ENCODE measurements around the gene SIX2. TPM values are rescaled to one million over a fixed set of nuclear protein-coding genes. Genes with fewer than 3 reads are reported as not detected.
"Not testable (repeated sequence)": the region's sequence is repeated elsewhere in the genome, so short reads cannot be mapped to it uniquely, and the experiment has no call there.

SIX2 gene
- total RNA-seq, result 0.41 TPM

DNA sequence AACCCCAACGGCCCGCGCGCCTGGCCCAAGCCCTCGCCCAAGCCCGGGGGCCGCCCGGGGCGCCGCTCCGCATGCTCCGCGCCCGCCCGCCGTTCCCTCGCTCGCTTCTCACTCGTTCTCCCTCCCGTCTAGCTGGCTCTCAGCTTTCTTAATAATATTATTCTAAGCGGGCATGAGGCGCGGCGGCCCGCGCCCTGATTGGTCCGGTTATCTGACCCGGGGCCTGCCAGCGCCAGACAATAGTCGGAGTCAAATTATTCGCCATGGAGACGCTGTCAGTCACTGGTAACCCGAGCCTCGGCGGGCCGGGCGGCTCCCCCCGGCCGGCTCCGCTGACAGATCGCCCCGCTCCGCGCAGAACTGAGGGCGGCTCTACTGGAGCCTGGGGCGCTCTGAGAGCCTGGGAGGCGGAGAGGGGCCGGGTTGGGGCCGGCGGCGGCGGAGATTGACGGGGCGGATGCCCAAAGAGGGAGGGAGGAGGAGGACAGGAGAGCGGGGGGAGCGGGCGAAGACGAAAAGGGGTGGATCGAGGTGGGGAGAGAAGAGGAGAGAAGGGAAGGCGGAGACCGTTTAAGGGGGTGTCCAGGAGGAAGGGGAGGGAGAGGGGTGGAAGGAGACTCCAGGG lies at the start of gene SIX2:
Gene SIX2 (minus strand): TSS at position 150 of the 625 bp plus-strand sequence. CDS start 342 bp downstream, outside the sequence.
- DNase-seq (ENCODE audit: low spot score in 2 of 2) (peak; percentile 68 to 75), FAIRE-seq (no peak)

DNA sequence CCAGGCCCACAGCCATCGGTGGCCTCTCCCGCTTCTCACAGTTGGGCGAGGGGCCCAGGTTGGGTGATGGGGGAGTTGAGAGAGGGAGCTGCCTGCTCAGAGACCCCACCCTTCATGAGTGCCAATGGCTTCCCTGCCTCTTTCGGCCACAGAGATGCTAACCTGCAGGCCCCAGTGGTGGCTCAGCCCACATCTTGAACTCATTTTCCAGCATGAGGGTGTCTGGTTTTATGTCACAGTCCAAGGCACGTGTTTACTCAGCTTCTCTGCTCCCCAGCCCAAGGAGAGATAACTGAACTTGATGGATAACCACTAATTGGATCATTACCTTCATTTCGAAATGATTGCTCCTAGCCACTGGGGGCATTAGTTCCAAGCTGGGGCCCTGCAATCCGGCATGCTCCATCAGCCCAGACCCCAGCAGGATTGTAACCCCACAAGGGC lies 45.9 kb upstream of the SIX2 start:
- no peak for FAIRE-seq
- DNase-seq (ENCODE audit: low spot score in 2 of 2), result no peak

DNA sequence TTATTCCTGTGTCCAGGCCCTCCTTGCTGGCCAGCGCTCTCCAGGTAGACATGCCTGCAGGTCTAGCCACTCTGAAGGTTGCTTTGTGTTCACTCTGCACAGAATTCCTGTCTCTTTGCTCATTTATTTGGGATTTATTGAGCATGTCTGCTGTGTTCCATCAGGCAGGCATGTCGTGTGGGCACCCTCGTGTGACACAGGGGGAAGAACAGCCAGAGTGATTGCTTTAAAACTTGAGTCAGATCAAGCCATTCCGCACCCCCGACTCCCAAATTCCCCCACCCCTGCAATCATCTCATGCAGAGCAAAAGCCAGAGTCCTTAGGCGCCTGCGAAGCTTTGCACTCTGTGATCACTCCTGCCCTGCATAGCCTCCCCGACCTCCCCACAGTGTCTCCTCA lies 44.7 kb upstream of the SIX2 start:
- FAIRE-seq (no peak), DNase-seq (ENCODE audit: low spot score in 2 of 2) (no peak)

DNA sequence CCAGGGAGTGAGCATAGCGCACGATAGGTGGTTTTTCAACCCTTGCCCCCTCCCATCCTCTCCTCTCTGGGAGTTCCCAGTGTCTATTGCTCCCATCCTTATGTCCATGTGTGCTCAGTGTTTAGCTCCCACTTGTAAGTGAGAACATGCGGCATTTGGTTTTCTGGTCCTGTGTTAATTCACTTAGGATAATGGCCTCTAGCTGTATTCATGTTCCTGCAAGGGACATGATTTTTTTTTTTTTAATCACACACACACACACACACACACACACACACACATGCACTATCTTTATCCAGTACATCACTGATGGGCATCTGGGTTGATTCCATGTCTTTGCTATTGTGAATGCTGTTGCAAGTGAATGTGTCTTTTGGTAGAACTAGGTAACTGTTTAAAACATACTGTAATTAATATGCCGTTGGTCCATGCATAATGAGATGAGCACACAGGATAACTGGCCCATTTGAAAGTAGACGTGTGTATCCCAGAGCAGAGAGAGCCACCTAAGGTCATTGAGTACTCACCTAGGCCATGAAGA lies 43.2 kb upstream of the SIX2 start:
- FAIRE-seq, result no peak
- no peak for DNase-seq (ENCODE audit: low spot score in 2 of 2)

DNA sequence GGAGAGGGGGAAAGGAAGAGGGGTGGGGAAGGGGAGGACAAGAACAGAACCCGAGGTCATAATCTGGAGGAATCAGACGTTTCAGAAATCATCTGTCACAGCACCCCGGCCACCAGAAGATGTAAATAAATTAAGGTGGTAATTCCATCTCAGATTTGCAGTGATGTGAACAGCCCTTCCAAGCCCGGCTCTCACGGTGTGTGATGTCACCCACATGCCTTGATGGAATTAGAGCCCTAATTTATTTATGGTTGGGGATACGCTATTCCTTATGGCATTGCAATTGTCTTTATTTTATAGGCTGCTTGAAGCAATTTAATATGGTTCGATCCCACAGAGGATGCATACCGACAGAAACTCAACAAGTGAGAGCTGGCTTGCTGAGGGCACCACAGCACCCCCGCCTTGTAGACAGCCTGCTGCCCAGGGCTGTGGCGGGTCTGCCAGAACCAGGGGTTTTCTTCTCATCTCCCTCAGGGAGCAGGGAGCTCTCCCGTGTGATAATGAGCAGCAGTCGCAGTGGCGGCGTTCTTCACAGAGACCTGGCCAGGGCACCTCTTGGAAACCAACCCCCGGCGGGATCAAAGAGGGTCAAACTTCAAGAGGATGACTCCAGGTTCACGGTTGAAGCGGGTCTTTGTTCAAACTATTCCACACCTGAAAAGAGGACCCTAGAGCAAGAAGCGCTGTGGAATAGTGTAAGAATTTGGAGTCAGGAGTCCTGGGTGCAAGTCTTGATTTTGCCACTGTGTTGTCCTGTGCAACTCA lies 40.5 kb upstream of the SIX2 start:
- no peak for FAIRE-seq
- no peak for DNase-seq (ENCODE audit: low spot score in 2 of 2)

DNA sequence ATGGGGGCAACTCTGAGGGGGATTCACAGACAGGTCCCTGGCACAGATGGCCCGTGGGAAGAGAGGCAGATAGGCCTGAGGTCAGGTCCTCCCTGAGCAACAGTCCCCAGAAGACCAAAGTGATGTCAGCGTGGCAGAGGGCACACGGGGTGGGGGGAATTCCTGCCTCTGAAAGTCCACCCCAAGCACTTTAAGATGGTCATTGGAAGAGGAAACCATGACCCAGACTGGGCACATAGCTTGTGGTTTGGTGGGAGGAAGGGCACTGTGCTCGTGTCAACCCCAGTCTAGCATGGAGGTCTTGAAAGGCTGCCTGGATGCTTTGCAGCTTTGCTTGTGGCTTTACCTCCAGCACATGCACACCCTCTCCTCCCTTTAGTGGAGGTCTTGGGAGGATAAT lies 38.0 kb upstream of the SIX2 start:
- FAIRE-seq (no peak), DNase-seq (ENCODE audit: low spot score in 2 of 2) (no peak)

DNA sequence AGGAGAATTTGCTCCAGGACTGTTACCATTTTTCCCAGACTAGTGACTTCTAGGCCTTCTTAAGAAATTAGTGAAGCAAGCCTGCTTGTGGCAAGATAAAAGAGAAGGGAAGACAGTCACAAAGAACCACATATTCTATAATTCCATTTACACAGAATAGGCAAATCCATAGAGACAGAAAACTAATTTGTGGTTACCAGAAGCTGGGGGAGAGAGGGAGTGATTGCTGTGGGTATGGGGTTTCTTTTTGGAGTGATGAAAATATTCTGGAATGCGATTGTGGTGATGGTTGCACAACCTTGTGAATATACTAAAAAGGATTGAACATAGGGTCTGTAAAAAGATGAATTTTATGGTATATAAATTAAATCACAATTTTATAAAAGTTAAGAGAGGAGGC lies 37.5 kb upstream of the SIX2 start:
- DNase-seq (ENCODE audit: low spot score in 2 of 2) (no peak), FAIRE-seq (no peak)

DNA sequence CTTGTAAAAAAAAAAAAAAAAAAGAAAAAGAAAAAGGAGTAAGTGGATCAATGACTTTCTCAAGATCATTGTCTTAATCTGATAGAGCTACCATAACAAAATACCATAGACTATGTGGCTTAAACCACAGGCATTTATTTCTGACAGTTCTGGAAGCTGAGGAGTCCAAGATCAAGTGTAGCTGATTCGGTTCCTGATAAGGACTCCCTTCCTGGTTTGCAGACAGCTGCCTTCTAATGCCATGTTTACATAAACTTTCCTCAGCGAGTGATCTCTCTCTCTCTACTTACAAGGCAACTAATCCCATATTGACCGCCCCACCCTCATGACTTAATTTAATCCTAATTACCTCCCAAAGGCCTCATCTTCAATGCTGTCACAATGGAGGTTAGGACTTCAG lies 36.5 kb upstream of the SIX2 start:
- no peak for FAIRE-seq
- DNase-seq (ENCODE audit: low spot score in 2 of 2), result no peak

DNA sequence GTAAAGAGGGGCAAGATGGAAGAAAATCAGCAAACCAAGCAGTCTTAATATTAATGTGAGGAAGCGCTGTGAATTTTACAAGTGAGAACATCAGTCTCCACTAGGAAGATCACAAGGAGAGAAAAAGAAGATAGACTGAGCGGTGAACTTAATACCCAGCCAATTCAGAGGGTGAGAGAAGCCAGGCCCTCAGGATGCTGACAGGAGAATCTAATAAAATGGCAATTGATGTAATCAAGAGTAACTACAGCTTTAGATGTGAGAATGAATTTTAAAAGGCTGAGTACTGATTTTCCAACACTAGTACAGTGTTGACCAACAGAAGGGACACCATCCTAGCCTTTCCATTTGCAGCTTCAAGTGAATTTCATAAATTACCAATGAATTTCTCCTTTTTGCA lies 35.7 kb upstream of the SIX2 start:
- no peak for FAIRE-seq

DNA sequence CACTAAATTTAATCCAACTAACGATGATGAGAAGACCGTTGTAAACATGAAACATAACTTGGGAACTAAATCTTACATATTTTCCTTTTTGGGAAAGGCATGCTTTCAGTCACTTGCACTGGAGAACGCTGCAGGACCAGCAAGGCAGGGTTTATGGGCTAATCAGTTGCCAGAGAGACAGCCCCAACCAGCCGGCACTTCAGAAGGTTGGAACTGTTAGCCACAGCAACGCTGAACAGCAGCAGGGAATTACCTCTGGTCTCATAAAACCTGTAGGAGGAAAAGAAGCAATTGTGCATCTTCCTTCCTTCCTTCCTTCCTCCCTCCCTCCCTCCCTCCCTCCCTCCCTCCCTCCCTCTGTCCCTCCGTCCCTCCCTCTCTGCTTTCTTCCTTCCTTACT lies 33.9 kb upstream of the SIX2 start:
- no peak for FAIRE-seq
- no peak for DNase-seq (ENCODE audit: low spot score in 2 of 2)

More for the DNA sequence above, 35.7 kb upstream of the SIX2 start:
- DNase-seq (ENCODE audit: low spot score in 2 of 2), result no peak

DNA sequence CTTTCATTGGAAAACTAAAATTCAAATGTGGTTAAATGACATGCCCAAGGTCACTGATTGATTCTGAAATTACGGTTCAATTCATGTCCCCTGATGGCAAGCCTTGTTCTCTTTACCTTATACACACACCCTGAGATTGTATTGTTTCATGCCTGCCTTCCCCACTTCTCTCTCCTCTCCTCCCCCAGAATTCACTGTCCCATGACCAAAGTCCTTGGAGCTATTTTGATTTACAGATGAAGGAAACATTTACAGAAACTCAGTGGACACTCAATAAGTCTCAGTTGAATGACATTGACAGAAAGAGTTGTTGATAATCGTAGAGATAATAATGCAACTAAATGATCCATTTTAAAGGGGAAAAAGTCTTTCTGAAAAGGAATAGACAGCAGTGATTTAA lies 33.1 kb upstream of the SIX2 start:
- no peak for DNase-seq (ENCODE audit: low spot score in 2 of 2)
- FAIRE-seq, result no peak

DNA sequence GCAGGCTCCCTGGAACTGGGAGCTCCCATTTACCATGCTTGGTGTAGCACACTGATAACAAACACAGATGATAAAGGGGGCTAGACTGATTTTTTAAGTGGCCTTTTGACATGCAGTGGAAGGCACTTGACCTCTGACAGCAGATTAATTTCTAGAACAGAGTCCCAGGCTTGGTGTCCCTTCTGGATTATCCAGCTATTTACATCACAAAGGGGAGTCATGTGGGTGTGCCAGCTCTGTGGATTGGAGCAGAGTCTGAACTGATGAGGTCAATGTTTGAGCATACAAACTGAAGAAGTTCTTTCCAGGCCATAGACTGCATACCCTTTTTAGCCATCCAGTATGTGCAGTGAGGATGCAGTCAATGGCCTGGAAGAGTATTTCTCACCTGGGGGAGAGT lies 31.5 kb upstream of the SIX2 start:
- FAIRE-seq, result no peak
- DNase-seq (ENCODE audit: low spot score in 2 of 2), result no peak

DNA sequence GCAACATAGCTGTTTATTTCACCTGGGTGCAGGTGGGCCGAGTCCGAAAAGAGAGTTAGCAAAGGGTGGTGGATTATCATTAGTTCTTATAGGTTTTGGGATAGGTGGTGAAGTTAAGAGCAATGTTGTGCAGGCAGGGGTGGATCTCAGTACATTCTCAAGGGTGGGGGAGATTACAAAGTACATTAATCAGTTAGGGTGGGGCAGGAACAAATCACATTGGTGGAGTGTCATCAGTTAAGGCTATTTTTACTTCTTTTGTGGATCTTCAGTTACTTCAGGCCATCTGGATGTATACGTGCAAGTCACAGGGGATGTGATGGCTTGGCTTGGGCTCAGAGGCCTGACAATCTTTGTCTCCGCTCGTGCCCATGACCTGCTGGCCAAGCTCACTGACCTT lies 30.6 kb upstream of the SIX2 start:
- not testable (repeated sequence) for FAIRE-seq; DNase-seq (ENCODE audit: low spot score in 2 of 2)

DNA sequence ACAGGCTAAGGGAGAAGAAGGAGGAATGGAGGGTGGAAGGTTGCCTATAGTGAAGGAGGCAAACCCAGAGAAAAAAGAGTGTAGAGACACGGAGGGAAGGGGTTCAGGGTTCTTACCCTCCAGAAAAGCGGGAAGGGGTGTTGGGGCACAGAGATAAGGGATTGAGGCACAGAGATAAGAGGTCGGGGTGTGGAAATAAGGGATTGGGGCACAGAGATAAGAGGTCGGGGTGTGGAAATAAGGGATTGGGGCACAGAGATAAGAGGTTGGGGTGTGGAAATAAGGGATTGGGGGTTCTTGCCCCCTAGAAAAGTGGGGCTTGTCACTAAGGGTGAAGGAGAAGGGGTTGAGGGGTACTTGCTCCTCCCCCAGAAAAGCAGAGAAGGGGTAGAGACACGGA lies 29.6 kb upstream of the SIX2 start:
- not testable (repeated sequence) for DNase-seq (ENCODE audit: low spot score in 2 of 2); FAIRE-seq

DNA sequence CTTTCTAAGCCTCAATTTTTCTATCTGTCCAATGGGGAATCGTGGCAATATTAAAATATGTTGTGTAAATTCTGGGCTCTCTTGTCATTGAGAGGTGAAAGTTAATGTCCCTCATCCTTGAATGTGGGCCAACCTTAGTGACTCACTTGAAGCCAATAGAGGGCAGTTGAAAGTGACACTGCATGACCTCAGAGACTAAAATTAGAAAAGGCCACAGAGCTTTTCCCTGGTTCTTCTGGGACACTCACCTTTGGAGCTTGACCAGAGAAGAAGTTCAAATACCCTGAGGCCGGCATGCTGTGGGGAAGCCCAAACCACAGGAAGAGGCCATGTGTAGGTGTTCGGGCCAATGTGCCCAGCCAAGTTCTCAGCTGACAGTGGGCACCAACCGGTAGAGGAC lies 24.1 kb upstream of the SIX2 start:
- FAIRE-seq, result no peak
- no peak for DNase-seq (ENCODE audit: low spot score in 2 of 2)

DNA sequence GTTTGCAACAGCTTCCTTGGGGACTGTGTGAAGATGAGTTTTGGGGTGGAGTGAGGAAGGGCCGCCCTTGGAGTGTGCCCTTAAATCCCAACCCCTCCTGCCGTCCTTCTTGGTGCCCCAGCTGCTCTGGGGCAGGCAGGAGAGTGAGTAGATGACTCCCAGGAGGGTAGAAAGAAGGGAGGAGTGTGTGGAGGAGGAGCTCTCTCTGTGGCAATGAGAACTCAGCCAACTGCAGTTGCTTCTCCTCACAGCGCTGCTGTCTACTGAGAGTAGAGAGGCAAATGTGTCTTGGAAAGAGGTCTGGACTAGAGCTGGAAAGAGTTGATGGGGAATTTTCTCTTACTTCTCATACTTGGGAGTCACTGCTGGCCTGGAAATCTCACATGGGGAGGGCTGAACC lies 21.8 kb upstream of the SIX2 start:
- DNase-seq (ENCODE audit: low spot score in 2 of 2), result no peak
- FAIRE-seq, result no peak

DNA sequence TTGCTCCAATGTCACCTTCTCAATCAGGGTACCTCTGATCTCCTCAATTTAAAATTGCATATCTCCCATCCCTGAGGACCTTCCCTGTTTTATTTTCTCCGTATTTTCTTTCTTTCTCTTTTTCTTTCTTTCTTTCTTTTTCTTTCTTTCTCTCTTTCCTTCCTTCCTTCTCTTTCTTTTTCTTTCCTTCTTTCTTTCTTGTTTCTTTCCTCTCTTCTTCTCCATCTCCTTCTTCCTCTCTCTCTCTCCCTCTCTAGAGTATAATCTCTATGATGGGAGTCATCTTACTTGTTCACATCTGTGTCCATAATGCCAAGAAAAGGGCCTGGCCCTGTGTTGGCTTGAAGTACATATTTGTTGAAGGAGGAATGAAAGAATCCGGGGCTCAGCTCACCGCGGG lies 21.3 kb upstream of the SIX2 start:
- no peak for FAIRE-seq
- DNase-seq (ENCODE audit: low spot score in 2 of 2), result no peak

DNA sequence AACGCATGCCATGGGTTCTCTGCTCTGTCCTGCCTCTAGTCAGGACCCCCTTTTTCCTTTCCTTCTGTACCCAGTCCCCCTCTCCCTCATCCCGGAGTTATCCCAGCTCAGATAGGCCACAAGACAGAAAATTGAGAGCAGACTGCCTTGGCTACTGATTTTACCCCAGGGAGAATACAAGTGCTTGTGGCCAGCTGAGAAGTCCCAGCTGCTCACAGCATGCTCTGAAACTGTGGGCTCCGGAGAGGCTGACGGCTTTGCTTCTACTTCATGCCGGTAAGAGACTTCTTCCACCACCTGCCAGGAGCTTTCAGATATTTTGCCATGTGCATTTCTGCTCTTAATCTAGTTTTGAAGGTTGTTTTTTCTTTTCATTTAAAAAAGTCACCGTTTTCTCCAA lies 20.0 kb upstream of the SIX2 start:
- DNase-seq (ENCODE audit: low spot score in 2 of 2), result no peak
- FAIRE-seq, result no peak

DNA sequence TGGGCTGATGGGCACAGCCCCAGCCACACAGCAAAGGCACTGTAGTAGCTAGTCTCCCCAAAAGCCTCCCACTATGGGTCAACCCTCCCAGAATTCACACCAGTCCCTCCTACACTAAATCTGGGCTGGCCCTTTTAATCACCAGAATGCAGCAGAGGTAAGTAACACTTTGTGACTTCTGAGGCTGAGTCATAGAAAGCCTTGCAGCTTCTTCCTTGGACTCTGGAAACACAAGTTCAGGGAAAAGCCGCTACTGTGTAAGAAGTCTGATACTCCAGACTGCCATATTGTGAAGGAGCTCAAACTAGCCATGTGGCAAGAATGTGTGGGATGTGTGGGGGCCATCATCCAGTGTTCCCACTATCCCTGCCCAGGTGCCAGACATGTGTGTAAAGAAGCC lies 19.0 kb upstream of the SIX2 start:
- DNase-seq (ENCODE audit: low spot score in 2 of 2) (no peak), FAIRE-seq (no peak)

DNA sequence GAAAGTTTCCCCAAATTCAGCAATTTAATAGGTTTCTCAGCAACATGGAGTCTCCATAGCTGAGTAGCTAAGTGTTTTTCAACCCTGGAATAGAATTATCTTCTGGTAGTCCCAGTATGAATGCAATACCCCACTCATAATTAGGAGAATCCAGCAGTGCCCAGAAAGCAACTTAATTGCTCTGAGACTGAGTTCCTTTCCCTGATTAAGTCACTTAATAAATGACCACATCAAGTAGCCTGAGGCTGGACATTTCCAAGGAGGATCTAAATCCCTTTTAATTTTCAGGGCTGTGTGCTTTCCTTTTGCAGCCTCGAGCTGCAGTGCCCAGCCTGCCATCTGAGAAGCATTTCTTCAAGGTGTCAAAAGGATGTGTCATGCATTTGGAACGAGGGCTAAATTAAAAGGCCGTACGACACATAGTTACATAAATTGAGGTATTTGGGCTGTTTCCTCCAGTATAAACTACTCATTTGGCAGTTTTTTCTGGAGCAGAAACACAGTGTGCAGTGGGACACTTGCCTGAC lies 17.7 kb upstream of the SIX2 start:
- no peak for DNase-seq (ENCODE audit: low spot score in 2 of 2)
- FAIRE-seq, result no peak

DNA sequence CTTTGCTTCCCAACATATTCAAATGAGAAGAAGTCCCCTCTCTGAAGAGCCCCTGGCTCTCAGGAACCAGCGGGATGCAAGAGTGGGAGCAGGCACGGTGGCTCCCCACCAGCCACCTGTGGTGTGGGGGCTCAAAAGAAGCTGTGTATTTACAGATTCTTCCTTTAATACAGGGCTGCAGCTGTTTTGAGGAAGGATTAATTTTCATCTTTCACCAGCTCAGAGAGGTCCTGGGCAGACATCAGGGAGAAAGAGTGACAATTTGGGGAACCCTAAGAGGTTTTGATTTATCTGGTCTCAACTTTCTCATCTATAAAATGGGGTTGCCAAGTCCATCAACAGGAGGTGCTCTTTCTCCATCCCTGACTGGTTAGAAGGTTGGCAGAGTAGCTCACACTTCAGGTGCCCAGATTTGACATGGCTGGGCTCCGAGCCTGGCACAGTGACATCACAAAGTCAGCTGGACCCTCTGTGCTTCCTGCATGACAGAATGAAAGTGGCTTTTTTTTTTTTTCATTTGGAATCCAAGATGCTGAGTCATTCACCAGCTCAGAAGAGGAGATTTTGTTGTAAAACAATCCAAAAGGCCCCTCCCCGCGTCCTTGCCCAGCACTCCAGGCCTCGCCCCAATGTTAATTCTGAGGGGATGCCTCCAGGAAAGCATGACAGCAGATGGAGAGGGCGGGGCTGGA lies 15.5 kb upstream of the SIX2 start:
- FAIRE-seq (no peak), DNase-seq (ENCODE audit: low spot score in 2 of 2) (no peak)
